GM18951 (cell line): ENCODE data around the gene ANKRD27.
"Not testable (repeated sequence)": the region's sequence is repeated elsewhere in the genome, so short reads cannot be mapped to it uniquely, and the experiment has no call there.

ENCODE experiments used
- POLR2A ChIP-seq: IDR thresholded peaks from 4 replicates; pipeline ENCODE4 v1.6.1; 2011; ENCODE audit warnings: mild to moderate bottlenecking; ENCODE audit not compliant: insufficient read length, insufficient read depth; ENCODE audit errors: extremely low read depth
- in situ Hi-C: fragments of 300-500 bp; cut with MboI; formaldehyde crosslinking; loops from one replicate; pipeline ENCODE4 v1.12.0; 2022; ENCODE audit warnings: low sequenced_read_pairs, mixed read lengths, inconsistent platforms; ENCODE audit not compliant: unreplicated experiment

The ANKRD27 gene

DNA sequence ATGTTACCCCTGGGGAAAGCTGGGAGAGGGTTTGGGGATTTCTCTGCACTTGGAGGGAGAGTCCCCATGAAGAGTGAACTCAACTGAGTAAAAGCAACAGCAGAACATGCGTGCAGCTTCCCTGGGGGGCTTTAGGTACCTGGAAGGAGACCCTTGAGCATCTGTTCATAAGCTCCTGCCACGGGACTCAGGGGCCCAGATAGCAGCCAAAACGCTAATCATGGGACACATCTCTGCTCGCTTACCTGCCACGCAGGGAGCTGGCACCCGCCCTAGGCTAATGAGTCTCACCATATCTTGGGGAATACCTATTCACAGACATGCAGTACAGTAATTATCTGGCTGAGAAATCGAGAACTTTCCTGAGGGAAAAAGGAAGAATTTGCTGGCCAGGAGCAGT is 60.1 kb downstream of the ANKRD27 start:
- in situ Hi-C loops = no loop called here
- TF ChIP-seq POLR2A = no peak

DNA sequence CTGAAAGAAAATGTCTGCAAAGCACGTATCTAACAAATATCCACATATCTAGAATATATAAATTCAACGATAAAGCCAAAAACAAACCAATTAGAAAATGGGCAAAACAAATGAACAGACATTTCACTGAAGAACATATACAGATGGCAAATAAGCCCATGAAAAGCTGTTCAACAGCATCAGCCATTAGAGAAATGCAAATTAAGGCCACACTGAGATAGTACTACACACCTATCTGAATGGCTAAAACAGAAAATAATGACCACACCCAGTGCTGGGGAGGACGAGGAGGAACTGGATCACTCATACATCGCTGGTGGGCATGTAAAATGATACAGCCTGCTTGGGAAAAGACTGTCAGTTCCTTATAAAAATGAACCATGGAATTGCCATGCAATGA is 62.0 kb downstream of the ANKRD27 start:
- no peak for TF ChIP-seq POLR2A
- in situ Hi-C loops = no loop called here

DNA sequence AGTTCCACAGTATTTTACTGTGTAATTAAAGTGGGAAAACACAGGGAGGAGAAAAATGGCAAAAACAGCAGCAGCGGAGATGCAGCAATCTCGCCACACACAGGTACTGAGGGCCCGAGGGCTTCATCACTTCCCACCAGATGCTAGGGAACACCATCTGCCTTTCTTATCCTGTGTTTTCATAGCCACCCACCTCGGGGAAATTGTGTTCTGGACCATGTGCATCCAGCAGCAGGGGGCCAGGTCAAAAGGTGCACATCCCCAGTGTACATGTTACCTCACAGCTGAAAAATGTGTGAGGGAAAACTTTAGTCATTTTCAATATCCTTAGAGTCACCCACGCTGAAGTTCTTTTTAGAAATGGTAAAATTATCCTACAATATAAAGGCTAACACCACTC is 63.8 kb downstream of the ANKRD27 start:
- in situ Hi-C loops = no loop called here
- no peak for TF ChIP-seq POLR2A

DNA sequence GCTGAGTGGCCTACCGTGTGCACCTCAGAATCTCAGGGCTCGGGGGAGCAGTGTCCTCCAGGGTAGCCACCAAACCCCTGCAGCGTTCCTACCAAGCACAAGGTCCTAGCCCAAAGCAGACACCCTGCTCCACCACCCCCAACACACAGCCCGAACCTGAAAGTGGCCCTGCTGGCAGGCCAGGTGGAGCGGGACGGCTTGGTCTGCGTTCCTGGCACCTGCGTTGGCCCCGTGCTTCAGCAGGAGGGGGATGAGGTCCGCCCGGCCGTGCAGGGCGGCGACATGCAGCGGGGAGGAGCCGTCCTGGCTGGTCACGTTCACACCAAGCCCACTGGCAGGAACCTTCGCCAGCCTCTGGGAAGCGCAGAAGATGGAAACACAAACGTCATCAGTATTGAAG is 67.5 kb downstream of the ANKRD27 start:
- no peak for TF ChIP-seq POLR2A
- in situ Hi-C loops = no loop called here

DNA sequence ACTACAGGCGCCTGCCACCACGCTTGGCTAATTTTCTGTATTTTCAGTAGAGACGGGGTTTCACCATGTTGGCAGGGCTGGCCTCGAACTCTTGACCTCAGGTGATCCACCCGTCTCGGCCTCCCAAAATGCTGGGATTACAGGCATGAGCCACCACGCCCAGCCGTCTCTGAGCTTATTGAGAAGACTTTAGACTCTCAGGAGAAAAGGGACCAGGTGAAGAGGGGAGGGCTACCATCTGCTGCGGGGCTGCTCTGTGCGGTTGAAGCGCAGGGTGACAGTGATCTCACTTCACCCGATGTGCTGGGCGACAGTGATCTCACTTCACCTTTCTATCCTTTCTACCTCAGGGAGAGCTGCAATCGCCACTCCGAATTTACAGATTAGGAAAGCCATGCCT is 68.7 kb downstream of the ANKRD27 start:
- TF ChIP-seq POLR2A = no peak
- in situ Hi-C loops = no loop called here

DNA sequence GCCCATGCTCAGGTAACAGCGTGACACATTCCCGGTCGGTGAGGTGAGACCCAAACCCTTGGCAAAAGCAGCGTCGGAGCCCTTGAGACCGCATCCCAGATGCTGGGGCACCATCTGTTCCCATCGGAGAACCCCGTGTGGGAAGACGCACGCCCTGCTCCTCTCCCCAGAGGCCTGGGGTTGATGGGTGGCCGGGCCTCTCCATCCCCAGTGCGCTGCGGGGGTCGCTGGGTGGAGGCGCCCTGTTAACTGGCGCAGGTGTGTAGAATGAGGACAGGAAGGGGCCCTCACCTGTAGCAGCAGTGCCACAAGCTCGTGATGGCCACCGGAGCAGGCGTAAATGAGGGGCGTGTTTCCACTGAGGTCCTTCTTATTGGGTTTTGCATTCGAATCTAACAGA is 69.4 kb downstream of the ANKRD27 start:
- no peak for TF ChIP-seq POLR2A
- in situ Hi-C loops = no loop called here

DNA sequence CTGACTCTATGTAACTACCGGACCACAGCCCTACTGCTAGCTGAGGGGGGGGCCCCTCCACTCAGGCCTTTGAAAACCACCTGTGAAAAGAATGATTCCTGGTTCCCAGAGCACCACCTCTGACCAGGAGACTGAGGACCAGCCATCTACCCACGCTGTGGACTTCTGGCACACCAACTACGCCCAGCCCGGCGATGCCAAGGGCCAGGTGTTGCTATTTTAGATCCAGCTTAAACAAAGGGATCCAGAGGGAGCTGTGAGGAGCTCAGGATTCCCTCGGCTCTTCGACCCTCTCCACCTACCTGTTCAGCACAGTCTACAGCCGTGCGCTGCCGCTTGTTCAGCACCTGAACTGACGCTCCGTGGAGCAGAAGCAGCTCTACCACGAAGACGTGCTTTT is 71.0 kb downstream of the ANKRD27 start:
- TF ChIP-seq POLR2A = no peak
- in situ Hi-C loops = no loop called here

DNA sequence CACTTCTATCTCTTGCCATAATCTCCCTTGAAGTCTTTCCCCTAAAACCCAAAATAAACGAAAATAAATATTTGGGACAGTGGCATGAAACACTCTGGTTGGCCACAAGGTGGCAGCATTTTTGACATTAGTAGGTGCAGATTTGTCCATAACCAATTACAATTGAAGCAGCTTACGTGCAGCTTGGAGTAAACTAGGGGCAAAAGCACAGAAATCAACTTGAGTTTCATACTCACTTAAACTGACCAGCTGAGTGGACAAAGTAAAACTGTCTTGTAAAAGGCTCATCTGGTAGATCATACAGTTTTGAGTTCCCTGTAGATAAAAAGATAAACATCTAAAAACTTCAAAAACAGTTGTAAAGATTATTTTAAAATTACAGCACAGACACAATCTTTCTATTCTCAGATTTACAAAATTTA is 75.2 kb downstream of the ANKRD27 start:
- no peak for TF ChIP-seq POLR2A
- in situ Hi-C loops = no loop called here

DNA sequence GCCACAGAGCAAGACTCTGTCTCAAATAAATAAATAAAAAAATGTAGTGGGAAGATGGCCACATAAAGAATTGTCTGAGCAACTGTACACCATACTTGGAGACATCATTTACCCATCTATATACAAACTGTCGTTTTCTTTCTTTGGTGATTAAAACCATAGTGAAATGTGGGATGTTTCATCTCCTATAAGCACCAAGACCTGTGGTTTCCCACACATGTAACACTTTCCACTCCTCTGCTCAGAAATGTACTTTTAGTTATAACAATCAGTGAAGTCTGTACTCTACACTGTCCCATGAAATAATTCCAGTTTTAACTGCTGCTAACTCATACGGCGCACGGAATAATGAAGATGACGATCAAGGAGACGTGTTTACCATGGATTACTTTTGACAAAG is 75.7 kb downstream of the ANKRD27 start:
- no peak for TF ChIP-seq POLR2A
- in situ Hi-C loops = no loop called here

DNA sequence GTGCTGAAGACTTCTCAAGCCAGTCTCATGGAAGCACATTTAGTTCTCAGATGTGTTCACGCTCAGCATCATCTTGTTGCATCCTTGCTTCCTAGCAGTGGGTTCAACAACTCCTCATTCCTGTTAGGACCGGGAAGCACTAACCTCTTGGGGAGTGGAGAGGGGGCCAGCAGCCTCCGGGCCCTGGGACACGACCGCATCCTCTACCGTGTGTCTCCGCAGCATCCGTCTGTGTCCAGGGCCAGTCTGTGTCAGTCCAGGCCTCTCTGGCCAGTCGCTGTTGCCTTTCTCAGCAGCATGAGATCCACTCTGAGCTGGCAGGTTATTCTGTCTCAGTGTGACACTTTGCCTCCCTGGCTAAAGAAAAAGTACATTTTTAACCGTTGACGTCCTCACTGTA is 77.0 kb downstream of the ANKRD27 start:
- in situ Hi-C loops = no loop called here
- no peak for TF ChIP-seq POLR2A

DNA sequence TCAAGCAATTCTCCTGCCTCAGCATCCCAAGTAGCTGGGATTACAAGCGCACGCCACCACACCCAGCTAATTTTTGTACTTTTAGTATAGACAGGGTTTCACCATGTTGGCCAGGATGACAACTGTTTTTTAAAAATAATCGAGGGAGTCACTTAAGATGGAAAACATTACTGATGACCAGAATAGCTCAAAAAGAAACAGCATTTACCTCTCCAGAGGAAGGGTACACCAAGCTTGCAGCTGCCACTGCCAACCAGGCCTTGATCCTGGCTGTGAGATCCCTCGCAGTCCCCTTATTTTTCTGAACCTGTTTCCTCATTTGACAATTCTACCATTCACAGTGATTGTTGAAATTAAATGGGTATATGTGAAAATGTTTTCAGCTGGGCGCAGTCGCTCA is 79.5 kb downstream of the ANKRD27 start:
- in situ Hi-C loops = no loop called here
- TF ChIP-seq POLR2A = no peak

DNA sequence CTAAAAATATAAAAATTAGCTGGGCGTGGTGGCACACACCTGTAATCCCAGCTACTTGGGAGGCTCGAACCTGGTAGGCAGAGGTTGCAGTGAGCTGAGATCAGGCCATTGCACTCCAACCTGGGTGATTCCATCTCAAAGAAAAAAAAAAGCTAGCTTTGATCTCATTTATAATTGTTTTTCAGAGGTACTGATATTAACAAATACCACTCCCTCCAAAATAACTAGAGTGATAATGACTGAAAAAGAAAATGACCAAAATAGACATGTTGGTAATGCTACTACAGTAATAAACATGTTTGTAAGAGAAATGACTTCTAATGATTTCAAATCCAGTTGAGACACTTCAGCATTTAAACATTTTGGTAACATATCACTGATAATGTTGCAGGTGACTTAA is 81.0 kb downstream of the ANKRD27 start:
- in situ Hi-C loops = no loop called here
- no peak for TF ChIP-seq POLR2A

DNA sequence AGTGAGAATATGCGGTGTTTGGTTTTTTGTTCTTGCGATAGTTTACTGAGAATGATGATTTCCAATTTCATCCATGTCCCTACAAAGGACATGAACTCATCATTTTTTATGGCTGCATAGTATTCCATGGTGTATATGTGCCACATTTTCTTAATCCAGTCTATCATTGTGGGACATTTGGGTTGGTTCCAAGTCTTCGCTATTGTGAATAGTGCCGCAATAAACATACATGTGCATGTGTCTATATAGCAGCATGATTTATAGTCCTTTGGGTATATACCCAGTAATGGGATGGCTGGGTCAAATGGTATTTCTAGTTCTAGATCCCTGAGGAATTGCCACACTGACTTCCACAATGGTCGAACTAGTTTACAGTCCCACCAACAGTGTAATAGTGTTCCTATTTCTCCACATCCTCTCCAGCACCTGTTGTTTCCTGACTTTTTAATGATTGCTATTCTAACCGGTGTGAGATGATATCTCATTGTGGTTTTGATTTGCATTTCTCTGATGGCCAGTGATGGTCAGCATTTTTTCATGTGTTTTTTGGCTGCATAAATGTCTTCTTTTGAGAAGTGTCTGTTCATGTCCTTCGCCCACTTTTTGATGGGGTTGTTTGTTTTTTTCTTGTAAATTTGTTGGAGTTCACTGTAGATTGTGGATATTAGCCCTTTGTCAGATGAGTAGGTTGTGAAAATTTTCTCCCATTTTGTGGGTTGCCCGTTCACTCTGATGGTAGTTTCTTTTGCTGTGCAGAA is 87.1 kb downstream of the ANKRD27 start:
- in situ Hi-C loops = not testable (repeated sequence)

DNA sequence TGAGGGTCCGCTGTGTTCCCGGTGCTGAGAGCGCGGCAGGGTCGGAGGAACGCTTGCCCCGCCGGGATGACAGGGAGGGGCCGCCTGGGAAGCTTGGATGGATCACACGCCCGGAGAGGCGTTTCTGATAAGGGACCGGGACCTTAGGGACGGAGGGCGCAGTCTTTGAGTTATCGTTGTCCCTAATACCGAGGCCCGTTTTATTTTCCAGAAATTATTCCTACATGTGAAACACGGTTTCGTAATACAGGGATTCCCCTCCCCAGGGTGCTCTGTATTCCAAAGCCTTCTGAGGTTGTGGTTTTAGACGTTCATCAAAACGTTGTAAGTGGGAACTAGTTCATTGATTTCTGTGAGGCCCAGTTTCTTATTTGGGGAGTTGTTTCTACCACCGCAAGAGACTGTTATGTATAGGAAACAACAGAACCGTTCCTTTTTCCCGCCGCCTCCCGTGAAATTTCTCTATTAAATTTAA is 93.2 kb downstream of the ANKRD27 start:
- TF ChIP-seq POLR2A = no peak
- in situ Hi-C loops = no loop called here
